ENCODE data around the gene NFKBIL1. TPM values are rescaled to one million over a fixed set of nuclear protein-coding genes. Genes with fewer than 3 reads are reported as not detected.

The NFKBIL1 gene
- total RNA-seq, 1 donor from 2014 or later = 28.7 TPM

DNA sequence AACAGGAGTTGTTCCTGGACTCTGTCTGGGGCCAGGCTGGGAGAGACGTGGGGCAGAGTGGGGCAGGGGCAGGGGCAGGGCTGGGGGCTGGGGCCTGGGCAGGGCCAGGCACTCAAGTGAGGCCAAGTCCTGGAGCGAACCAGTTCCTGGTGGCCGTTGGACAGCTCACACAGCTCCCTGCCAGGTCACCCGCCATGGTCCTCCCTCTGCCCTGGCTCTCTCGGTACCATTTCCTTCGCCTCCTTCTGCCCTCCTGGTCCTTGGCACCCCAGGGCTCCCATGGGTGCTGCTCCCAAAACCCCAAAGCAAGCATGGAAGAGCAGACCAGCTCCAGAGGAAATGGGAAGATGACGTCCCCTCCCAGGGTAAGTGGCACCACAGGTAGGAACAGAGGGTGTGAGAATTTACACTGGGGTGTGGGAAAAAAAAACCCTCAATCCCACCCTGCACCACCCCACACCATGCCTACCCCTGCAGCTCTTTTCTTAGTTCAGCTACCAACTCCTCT, 18.5 kb upstream of the NFKBIL1 start, which contains the start of gene MCCD1:
Gene MCCD1 (plus strand): TSS at position 142 of the 508 bp plus-strand sequence. CDS start 53 bp downstream, at position 195.
- peaks cover 18% of the 10 kb centered on the region for H3K36me3 Mint-ChIP-seq (ENCODE audit: insufficient read depth)

GRCh38 chr6:31529329-31530150, 17.9 kb upstream of the NFKBIL1 start:
- H3K27me3 Mint-ChIP-seq = no peaks in the 10 kb centered on the region
- no peaks in the 10 kb centered on the region for H3K9me3 Mint-ChIP-seq (ENCODE audit: low read depth)
- H3K36me3 Mint-ChIP-seq (ENCODE audit: insufficient read depth) = peaks cover 18% of the 10 kb centered on the region
- TF ChIP-seq CTCF (IDR thresholded peaks at IDR 0.05; ENCODE audit: unreplicated experiment) = no peak
- peak overlapping the region; percentile 49 for H3K27ac Mint-ChIP-seq
- H3K4me3 Mint-ChIP-seq (ENCODE audit: low read depth) = no peak overlapping the region
- DNase-seq (ENCODE audit: low spot score, unreplicated experiment) = no peak
- H3K4me1 Mint-ChIP-seq (ENCODE audit: low read depth) = peaks cover 8% of the 10 kb centered on the region

More for the DNA sequence above, 18.5 kb upstream of the NFKBIL1 start, which contains the start of gene MCCD1:
- H3K27ac Mint-ChIP-seq = peak within 1 kb of the TSS; percentile 76
- no peak for TF ChIP-seq CTCF (IDR thresholded peaks at IDR 0.05; ENCODE audit: unreplicated experiment)
- H3K4me1 Mint-ChIP-seq (ENCODE audit: low read depth) = peaks cover 8% of the 10 kb centered on the region
- no peaks in the 10 kb centered on the region for H3K27me3 Mint-ChIP-seq
- no peak for DNase-seq (ENCODE audit: low spot score, unreplicated experiment)
- no peak within 1 kb of the TSS for H3K4me3 Mint-ChIP-seq (ENCODE audit: low read depth)
- no peaks in the 10 kb centered on the region for H3K9me3 Mint-ChIP-seq (ENCODE audit: low read depth)

DNA sequence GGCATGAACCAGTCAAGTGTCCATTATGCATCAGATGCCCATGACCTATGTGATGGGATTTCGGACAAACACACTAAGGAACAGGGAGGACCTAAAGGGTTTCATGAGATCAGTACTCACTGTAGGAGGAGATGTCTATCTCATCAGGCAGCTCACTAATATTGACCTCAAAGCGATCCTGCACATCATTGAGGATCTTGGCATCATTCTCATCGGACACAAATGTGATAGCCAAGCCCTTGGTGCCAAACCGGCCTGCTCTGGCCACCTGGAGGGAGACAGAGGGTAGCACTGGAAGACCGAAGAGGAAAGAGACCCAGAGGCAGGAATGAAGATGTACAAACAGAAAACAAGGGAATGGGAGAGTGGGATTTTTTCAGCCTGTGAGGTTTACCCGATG, 16.7 kb upstream of the NFKBIL1 start:
- no peak overlapping the region for H3K4me3 Mint-ChIP-seq (ENCODE audit: low read depth)
- H3K4me1 Mint-ChIP-seq (ENCODE audit: low read depth) = peaks cover 8% of the 10 kb centered on the region
- peaks cover 28% of the 10 kb centered on the region for H3K36me3 Mint-ChIP-seq (ENCODE audit: insufficient read depth)
- H3K9me3 Mint-ChIP-seq (ENCODE audit: low read depth) = no peaks in the 10 kb centered on the region
- H3K27ac Mint-ChIP-seq = no peak overlapping the region
- TF ChIP-seq CTCF (IDR thresholded peaks at IDR 0.05; ENCODE audit: unreplicated experiment) = no peak
- H3K27me3 Mint-ChIP-seq = no peaks in the 10 kb centered on the region
- DNase-seq (ENCODE audit: low spot score, unreplicated experiment) = no peak

DNA sequence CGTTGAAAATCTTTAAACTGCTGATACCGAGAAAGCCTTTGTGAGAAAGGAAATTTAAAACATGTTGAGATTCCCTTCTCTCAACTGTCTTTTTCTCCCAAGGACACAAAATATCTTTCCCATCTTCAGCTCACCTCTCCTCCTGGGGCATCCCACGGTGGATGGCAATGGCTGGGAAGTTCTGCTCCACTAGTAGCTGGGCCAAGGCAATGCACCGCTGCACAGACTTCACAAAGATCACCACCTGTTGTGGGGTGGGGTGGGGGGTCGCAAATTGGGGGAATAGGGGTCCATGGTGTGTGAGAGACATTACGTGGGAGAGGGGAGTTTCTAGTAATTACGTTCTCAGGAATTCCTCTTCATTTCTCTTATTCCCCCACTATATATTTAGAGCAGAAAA, 16.2 kb upstream of the NFKBIL1 start:
- H3K36me3 Mint-ChIP-seq (ENCODE audit: insufficient read depth) = peaks cover 33% of the 10 kb centered on the region
- TF ChIP-seq CTCF (IDR thresholded peaks at IDR 0.05; ENCODE audit: unreplicated experiment) = no peak
- peaks cover 8% of the 10 kb centered on the region for H3K4me1 Mint-ChIP-seq (ENCODE audit: low read depth)
- H3K4me3 Mint-ChIP-seq (ENCODE audit: low read depth) = no peak overlapping the region
- no peaks in the 10 kb centered on the region for H3K27me3 Mint-ChIP-seq
- DNase-seq (ENCODE audit: low spot score, unreplicated experiment) = no peak
- H3K9me3 Mint-ChIP-seq (ENCODE audit: low read depth) = no peaks in the 10 kb centered on the region
- H3K27ac Mint-ChIP-seq = no peak overlapping the region

DNA sequence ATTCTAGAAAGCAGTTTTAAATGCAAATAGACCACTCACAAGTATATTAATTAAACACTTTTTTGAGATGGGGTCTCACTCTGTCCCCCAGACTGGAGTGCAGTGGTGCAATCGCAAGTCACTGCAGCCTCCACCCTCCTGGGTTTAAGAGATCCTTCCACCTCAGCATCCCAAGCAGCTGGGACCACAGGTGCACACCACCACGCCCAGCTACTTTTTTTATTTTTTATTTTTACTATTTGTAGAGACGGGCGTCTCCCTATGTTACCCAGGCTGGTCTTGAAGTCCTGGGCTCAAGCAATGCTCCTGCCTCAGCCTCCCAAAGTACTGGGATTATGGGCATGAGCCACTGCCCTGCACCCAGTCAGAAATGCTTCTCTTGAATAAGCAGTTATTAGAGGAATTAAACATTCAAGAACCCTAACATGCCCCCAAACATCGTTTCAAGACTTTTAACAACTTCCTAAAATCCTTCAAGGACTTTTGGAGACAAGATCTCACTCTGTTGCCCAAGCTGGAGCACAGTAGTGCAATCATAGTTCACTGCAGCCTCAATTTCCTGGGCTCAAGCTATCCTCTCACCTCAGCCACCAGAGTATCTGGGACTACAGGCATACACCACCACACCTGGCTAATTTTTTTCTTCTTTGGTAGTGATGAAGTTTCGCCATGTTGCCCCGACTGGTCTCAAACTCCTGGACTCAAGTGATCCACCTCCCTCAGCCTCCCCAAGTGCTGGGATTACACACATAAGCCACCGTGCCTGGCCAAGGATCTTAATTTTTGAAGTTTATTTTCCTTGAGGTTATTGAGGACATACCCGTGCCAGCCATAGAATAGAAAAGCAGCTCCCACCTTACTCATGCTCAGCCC, 15.4 kb upstream of the NFKBIL1 start:
- H3K36me3 Mint-ChIP-seq (ENCODE audit: insufficient read depth) = peaks cover 39% of the 10 kb centered on the region

More for the DNA sequence above, 15.4 kb upstream of the NFKBIL1 start:
- H3K27ac Mint-ChIP-seq = peak overlapping the region; percentile 73
- no peak overlapping the region for H3K4me3 Mint-ChIP-seq (ENCODE audit: low read depth)
- no peaks in the 10 kb centered on the region for H3K9me3 Mint-ChIP-seq (ENCODE audit: low read depth)
- peaks cover 8% of the 10 kb centered on the region for H3K4me1 Mint-ChIP-seq (ENCODE audit: low read depth)
- no peaks in the 10 kb centered on the region for H3K27me3 Mint-ChIP-seq
- no peak for TF ChIP-seq CTCF (IDR thresholded peaks at IDR 0.05; ENCODE audit: unreplicated experiment)
- no peak for DNase-seq (ENCODE audit: low spot score, unreplicated experiment)

Measured in progenitor cell of endocrine pancreas (in vitro differentiated cells).